NCI-H2227 (cell line): ENCODE data around the gene DLGAP1.
"Not testable (repeated sequence)": the region's sequence is repeated elsewhere in the genome, so short reads cannot be mapped to it uniquely, and the experiment has no call there.

ENCODE experiments used
- DNase-seq: peaks from one replicate; lab custom pipeline; 2025; ENCODE audit not compliant: unreplicated experiment; lab: John Stamatoyannopoulos, UW

DLGAP1 gene

GRCh38 chr18:4293337-4293736 is 161.8 kb downstream of the DLGAP1 start:
- DNase-seq: no peak

DNA sequence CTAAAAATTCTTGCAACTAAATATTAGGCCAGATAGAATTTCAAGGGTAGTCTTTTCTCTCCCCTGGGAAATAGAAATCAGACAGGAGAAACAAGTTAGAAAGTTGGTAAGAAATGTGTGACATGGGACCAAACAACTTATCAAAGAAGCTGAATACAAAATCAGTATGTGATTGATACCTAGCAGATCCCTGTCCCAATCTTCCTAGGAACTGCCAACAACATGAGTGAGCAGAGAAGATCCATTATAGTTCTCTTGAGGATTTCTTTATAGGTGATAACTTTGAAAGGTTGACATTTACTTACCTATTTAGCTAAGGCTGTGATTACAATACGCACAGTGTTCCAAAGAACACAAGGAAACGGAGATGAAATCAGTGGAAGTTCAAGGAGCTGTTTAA is 162.4 kb downstream of the DLGAP1 start:
- DNase-seq: no peak

GRCh38 chr18:4287340-4287739 is 167.8 kb downstream of the DLGAP1 start:
- not testable (repeated sequence) for DNase-seq

DNA sequence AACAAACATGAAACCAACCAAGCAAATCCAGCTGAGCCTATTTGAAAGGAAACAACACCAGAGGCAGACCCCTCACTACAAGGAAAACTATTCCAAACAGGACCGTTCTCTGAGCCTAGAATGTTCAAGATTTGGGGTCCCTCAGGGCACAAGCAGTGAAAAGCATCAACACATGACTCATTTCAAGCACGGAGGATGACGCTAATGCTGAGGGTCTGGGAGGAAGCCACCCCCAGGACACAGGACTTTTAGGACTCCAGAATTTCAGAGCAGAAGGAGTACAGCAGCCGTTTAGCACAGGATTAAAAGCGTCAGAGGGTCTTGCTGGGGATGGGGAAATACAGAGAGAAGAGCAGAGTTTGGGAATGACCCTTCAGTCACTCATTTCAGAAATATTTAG is 168.9 kb downstream of the DLGAP1 start:
- no peak for DNase-seq

DNA sequence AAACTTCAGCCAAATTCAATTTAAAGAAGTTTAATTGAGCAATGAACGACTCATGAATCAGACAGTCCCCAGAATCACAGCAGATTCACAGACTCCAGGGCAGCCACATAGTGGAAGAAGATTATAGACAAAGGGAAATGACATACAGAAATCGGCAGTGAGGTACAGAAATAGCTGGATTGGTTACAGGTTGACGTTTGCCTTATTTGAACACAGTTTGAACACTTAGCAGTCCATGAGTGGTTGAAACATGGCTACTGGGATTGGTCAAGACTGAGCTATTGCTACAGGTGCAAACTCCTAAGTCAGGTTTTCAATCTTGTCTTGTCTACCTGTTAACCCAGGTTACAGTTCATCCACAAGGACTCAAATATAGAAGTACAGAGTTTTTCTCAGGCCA is 169.6 kb downstream of the DLGAP1 start:
- no peak for DNase-seq

GRCh38 chr18:4284528-4284927 is 170.6 kb downstream of the DLGAP1 start:
- DNase-seq: no peak

GRCh38 chr18:4283746-4284291 is 171.3 kb downstream of the DLGAP1 start:
- no peak for DNase-seq

DNA sequence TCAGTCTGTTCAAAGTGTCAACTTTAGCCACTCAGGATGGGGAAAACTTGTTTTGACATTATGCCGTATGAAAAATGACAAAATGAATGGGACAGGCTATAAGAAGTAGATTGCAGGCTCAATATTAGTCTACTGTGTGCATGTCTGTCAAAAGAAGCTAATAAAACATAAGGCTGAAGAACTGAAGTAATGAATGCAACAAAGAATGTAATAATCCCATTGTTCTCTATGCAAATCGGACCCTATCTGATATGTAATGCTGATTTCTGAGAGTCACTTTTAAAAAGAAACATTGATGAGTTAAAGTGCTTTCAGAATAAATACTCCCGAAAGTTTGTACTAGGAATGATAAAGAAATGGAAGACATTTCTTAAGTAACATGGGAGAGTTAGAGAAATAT is 172.2 kb downstream of the DLGAP1 start:
- no peak for DNase-seq

DNA sequence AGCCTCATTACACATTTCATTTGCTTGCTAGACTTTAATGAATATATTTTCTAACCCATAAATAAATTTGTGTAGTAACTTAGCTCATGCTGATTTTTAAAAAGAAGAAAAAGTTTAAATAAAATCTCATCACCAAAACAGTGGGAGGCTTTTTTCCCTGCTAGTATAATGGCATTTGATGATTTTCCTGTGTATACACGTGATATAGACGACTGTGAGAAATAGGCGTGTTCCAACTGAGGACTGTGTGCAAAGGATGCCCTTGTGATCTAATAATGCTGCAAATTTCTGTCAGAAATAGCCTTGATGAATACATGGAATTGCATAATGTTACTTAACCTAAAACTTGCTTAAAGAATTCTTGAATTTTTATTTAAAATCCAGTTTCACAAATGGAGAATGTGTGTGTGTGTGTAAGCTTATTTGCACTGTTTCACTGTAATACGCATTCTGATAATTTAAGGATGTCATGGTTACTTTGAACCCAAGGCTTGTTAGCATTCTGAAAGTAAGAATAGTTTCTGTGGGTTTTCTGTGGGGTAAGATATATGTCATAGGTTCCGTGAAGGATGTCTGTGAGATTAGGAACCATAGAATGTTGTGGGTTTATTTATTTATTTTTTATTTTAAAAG is 178.0 kb downstream of the DLGAP1 start:
- no peak for DNase-seq

DNA sequence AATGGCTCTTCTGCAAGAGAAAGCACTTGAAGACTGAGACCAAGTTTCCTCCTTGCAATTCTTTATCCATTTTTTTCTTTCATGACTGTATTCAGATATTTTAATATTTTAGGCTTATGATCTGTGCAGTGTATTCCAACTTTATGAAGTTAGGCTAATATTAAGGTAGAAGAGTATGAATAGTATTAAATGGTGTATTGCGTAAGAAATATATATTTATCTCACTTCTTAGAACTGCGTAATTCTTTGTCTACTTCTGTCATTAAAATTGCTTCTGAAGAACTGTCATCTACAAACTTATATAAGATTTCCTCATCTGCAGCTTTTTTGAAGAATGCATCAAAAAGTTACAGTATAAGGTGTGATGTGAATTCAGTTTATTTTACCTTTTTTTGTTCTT is 183.2 kb downstream of the DLGAP1 start:
- no peak for DNase-seq

DNA sequence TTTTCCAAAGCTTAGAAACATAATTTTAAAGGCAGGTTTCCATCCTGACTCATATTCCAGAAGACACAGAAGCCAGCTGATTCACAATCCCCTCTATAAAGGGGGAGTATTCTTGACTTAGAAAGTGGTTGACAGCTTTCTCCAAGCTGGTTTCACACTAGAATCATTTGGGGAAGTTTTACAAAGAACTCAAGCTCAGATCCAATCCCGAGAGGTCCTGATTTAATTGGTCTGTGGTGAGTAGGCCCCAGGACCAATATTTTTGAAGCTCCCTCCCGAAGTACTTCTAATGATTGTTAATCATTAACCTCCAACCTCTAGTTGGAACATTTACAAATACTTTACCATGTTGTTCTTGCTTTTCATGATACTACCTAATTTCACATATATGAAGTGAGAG is 184.1 kb downstream of the DLGAP1 start:
- DNase-seq: no peak

GRCh38 chr18:4270016-4270415 is 185.1 kb downstream of the DLGAP1 start:
- DNase-seq: no peak

DNA sequence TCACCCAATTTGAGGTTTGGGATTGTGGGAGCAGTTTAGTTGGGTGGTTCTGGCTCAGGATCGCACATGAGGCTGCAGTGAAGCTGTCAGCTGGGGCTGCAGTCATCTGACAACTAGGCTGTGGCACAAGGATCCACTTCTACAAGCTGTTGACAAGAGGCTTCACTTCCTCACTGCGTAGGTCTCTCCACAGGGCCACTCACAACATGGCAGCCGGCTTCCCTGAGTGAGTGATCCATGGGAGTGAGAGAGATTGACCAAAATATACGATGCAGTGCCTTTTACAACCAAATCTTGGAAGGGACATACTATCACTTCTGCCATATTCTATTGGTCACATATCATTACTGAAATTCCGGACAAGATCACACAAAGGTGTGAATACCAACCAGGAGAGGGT is 187.5 kb downstream of the DLGAP1 start:
- DNase-seq: no peak

DNA sequence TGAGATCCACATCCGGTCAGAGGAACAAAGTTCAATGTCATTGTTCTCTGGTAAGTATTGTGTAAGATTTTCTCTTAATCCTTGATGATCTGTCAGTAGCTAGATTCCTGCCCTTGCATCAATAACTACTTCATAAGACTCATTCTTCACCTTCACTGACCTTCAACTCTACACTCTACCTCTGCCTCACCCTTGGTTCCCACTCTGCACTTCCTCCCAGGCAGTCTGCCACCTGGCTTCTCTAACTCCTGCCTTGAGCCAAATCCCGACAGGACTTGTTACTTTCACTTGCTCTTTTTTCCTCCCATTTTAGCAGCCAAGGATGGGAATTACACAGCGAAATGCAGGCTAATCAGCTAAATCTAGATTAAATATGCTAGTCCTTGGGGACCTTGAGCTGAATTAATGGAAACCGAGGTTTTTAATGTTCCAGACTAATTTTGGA is 190.7 kb downstream of the DLGAP1 start:
- DNase-seq: no peak

DNA sequence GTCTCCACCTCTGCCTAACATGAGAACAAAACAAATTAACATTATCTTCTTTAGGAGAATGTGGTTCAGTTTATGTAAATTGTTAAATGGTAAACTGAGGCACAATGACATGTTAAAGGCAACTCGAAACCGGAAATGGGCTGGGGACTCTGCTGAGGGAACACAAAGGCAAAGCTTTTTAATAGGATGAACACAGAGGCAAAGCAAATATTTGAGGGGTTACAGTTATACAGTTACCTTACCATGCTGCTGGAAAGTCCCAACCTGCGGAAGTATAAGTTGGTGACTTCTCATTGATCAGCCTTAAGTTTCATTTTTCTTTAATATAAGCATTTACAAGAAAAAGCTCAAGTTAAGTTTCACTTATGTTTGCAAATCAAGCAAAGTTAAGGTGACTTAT is 195.0 kb downstream of the DLGAP1 start:
- no peak for DNase-seq

DNA sequence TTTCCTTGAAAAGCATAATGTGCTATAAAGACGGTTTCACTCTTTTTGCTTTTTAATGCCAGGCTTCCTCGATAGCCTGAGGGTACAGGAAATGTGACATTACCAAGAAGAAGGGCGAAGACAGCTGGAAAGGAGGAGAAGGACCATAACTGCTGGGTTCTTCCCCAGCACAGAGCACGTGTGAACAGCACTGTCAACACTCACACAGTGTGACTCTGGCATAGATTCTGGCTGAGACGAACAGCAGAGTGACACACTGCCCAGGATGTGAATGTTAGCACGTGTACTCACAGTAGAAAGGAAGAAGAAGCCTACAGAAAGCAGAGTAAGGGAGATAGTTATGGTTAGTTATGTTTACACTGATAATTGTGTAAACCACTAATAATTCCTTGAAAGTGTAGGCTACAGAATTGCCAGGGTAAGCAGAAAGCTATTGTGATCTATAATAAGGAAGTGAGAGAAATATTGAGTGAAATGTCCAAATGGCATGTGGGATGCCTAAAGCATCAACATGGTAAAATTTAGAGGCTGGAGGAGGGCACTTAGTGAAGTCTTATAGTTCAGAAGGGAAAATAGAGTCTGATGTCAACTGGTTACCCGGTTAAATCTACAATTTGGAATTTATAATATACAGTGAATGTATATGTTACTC is 198.2 kb downstream of the DLGAP1 start:
- no peak for DNase-seq

GRCh38 chr18:4254840-4255239 is 200.3 kb downstream of the DLGAP1 start:
- no peak for DNase-seq

DNA sequence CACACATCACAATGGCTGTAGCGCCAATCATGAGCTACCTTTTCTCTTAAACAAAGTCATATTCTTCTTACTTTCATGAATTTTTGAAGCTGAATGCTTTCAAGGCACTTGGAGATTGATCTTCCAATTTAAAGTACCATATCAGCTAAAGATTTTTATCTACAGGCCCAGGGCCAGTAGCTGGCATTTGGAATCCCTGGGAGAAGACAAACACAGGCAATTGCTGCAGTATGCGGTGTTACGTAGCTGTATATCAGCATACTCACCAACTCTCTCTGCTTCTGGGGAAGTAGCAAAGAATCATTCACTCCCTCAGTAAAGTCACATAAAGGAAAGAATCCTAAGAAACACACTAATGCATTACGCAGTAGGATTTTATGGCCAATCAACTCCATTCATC is 202.3 kb downstream of the DLGAP1 start:
- no peak for DNase-seq

GRCh38 chr18:4251873-4252272 is 203.2 kb downstream of the DLGAP1 start:
- DNase-seq: no peak

- no peak for DNase-seq
These were observed 203.9 kb downstream of the DLGAP1 start for GRCh38 chr18:4251206-4251605.

DNA sequence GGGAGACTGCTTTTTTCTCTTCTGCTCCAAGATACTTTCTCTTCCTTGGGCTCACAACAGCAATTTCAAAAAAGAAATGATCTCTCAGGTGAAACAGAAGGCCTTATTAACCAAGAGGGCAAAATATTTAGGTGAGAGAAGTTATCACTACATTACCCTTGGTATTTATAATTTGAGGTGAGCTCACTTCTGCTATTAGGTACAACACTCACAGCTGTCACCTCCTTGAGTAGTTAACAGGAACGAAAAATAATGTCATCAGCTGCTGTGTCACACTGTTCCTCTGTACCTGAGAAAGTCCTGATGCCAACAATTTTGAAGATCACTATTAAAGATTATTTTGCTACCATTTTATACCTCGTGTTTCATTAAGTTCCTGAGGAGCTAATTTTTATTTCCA is 205.0 kb downstream of the DLGAP1 start:
- DNase-seq: no peak

- no peak for DNase-seq
These were observed 206.4 kb downstream of the DLGAP1 start for GRCh38 chr18:4248686-4249085.

DNA sequence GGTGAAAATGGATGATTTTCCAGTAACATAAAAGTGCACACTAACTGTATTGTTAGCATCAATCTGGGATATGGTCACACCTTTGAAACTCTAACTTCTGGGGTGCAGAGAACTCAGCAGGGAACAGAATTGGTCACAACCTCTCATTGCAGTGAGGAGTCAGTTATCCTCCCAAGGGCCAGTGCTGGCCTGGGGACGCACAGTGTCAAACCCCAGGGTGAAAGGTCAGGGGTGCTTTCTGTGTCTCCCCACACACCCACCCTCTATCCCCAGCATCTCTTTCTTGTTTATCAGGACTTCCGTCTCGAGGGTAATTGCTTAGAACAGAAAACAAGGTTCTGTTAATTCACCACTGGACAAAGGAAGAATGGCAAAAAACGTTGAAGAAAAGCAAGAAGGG is 208.7 kb downstream of the DLGAP1 start:
- DNase-seq: no peak
